ENCODE data around the gene RANBP9.

GRCh38 chr6:13673825-13674444, 37.7 kb downstream of the RANBP9 start:
- TF ChIP-seq ZNF514 (tag by site-specific recombination; IDR thresholded peaks at IDR 0.05) (no peak), ZNF24 (tag by site-specific recombination; IDR thresholded peaks at IDR 0.05) (no peak), ZNF544 (tag by site-specific recombination; IDR thresholded peaks at IDR 0.05) (no peak), ZNF221 (tag by site-specific recombination; IDR thresholded peaks at IDR 0.05; ENCODE audit: borderline replicate concordance) (no peak), ZNF626 (tag by site-specific recombination; IDR thresholded peaks at IDR 0.05) (no peak), CTCF (tag by site-specific recombination; IDR thresholded peaks at IDR 0.05) (no peak), ZNF362 (tag by site-specific recombination; IDR thresholded peaks at IDR 0.05) (no peak), YY1 (tag by site-specific recombination; IDR thresholded peaks at IDR 0.05) (no peak), RBAK (tag by site-specific recombination; IDR thresholded peaks at IDR 0.05) (no peak), SP3 (tag by site-specific recombination; IDR thresholded peaks at IDR 0.05) (no peak), ZNF621 (tag by site-specific recombination; IDR thresholded peaks at IDR 0.05) (no peak), REST (tag by site-specific recombination; IDR thresholded peaks at IDR 0.05) (no peak), PBX3 (CRISPR knock-in tag; IDR thresholded peaks at IDR 0.05) (no peak)
